Stimulated activated CD4-positive, alpha-beta T cell treated with anti-CD3 and anti-CD28 coated beads, Interleukin-12 subunit alpha, Interleukin-12 subunit beta, amount 100 ng/mL, for 24 hours (primary cell): ENCODE measurements around the gene ARID1B.
"Not testable (repeated sequence)": the region's sequence is repeated elsewhere in the genome, so short reads cannot be mapped to it uniquely, and the experiment has no call there.

ENCODE experiments used
- DNase-seq, 2 experiments: peaks; one replicate each; pipeline ENCODE4 v3.0.0-alpha.2; 2020; ENCODE audit warnings: low read depth in 2 of 2

Gene ARID1B

GRCh38 chr6:156934069-156934460, 156.9 kb downstream of the ARID1B start:
- DNase-seq, result no peak

GRCh38 chr6:156935000-156935399, 157.8 kb downstream of the ARID1B start:
- DNase-seq, result no peak

GRCh38 chr6:156938143-156938542, 161.0 kb downstream of the ARID1B start:
- DNase-seq, result no peak

- DNase-seq, result no peak
Measured at GRCh38 chr6:156940221-156940620, 163.0 kb downstream of the ARID1B start.

GRCh38 chr6:156942266-156942665, 165.1 kb downstream of the ARID1B start:
- no peak for DNase-seq

GRCh38 chr6:156943166-156943565, 166.0 kb downstream of the ARID1B start:
- no peak for DNase-seq

GRCh38 chr6:156943816-156944215, 166.6 kb downstream of the ARID1B start:
- no peak for DNase-seq

- DNase-seq, result no peak
Measured at GRCh38 chr6:156944412-156944811, 167.2 kb downstream of the ARID1B start.

GRCh38 chr6:156945789-156946172, 168.6 kb downstream of the ARID1B start:
- not testable (repeated sequence) for DNase-seq

GRCh38 chr6:156946370-156946936, 169.3 kb downstream of the ARID1B start:
- no peak for DNase-seq

- no peak for DNase-seq
Measured at GRCh38 chr6:156948277-156948676, 171.1 kb downstream of the ARID1B start.

- no peak for DNase-seq
Measured at GRCh38 chr6:156948807-156949206, 171.6 kb downstream of the ARID1B start.

GRCh38 chr6:156949376-156949775, 172.2 kb downstream of the ARID1B start:
- no peak for DNase-seq

GRCh38 chr6:156950084-156950483, 172.9 kb downstream of the ARID1B start:
- DNase-seq, result no peak

- no peak for DNase-seq
Measured at GRCh38 chr6:156950531-156950930, 173.4 kb downstream of the ARID1B start.

GRCh38 chr6:156952401-156952800, 175.2 kb downstream of the ARID1B start:
- DNase-seq, result no peak

- no peak for DNase-seq
Measured at GRCh38 chr6:156953127-156953478, 175.9 kb downstream of the ARID1B start.

GRCh38 chr6:156953479-156954146, 176.4 kb downstream of the ARID1B start:
- no peak for DNase-seq

- no peak for DNase-seq
Measured at GRCh38 chr6:156954191-156954590, 177.0 kb downstream of the ARID1B start.

- no peak for DNase-seq
Measured at GRCh38 chr6:156954816-156955215, 177.6 kb downstream of the ARID1B start.

GRCh38 chr6:156955494-156956183, 178.5 kb downstream of the ARID1B start:
- DNase-seq, result no peak

GRCh38 chr6:156956286-156956685, 179.1 kb downstream of the ARID1B start:
- DNase-seq, result no peak

- no peak for DNase-seq
Measured at GRCh38 chr6:156957931-156958547, 180.9 kb downstream of the ARID1B start.
